IMR-90 (cell line): ENCODE results near the gene KRTAP19-1. TPM values are rescaled to one million over a fixed set of nuclear protein-coding genes. Genes with fewer than 3 reads are reported as not detected.

Experiments used
- ATAC-seq: fragments of 200-7000 bp; cut with Tn5 transposase; 2 replicates; pipeline ENCODE4 v1.9.1; 2020; ENCODE audit warnings: low read depth, mild to moderate bottlenecking, moderate library complexity
- BruUV-seq: library from RNA; stranded (reverse); fragments of 400-500 nt; replicated peaks from 2 replicates; lab custom pipeline; 2021; lab: Mats Ljungman, UMichigan
- CTCF ChIA-PET: fragments of 300-600 bp; formaldehyde crosslinking; extraction: SDS; loops from one replicate; lab custom pipeline; 2021; ENCODE audit warnings: antibody characterized with exemption; lab: Yijun Ruan, JAX
- POLR2A ChIA-PET: fragments of 300-600 bp; sonication (Branson Sonifier 250); formaldehyde crosslinking; loops from one replicate; lab custom pipeline; 2022; ENCODE audit warnings: antibody characterized with exemption; ENCODE audit not compliant: unreplicated experiment; lab: Charles Lee
- DNase-seq: peaks from one replicate; pipeline ENCODE4 v3.0.0; 2013
- H2AFZ ChIP-seq: replicated peaks from 2 replicates; pipeline ENCODE3; 2013; ENCODE audit warnings: low read length, mild to moderate bottlenecking; ENCODE audit not compliant: poor library complexity
- H2AK5ac ChIP-seq: 2 replicates; pipeline ENCODE4 v1.6.1; 2013; ENCODE audit warnings: low read depth, low read length, inconsistent platforms
- H2AK9ac ChIP-seq: replicated peaks from 2 replicates; pipeline ENCODE3; 2013; ENCODE audit warnings: mild to moderate bottlenecking, low read depth, low read length, moderate library complexity; ENCODE audit not compliant: poor library complexity
- H2BK120ac ChIP-seq: 2 replicates; pipeline ENCODE4 v1.6.1; 2013; ENCODE audit warnings: low read depth, low read length, inconsistent platforms
- H2BK15ac ChIP-seq: 3 replicates; pipeline ENCODE4 v1.6.1; 2013; ENCODE audit warnings: low read depth, low read length, inconsistent platforms
- H2BK20ac ChIP-seq: 2 replicates; pipeline ENCODE4 v1.6.1; 2013; ENCODE audit warnings: low read depth, mild to moderate bottlenecking, inconsistent platforms, low read length, moderate library complexity
- H2BK5ac ChIP-seq: 2 replicates; pipeline ENCODE4 v1.6.1; 2013; ENCODE audit warnings: mild to moderate bottlenecking, low read depth, low read length, inconsistent platforms; ENCODE audit not compliant: poor library complexity, severe bottlenecking
- H3K14ac ChIP-seq: replicated peaks from 2 replicates; pipeline ENCODE4 v1.6.1; 2013; ENCODE audit warnings: low read depth, low read length, inconsistent platforms
- H3K18ac ChIP-seq: 2 replicates; pipeline ENCODE4 v1.6.1; 2013; ENCODE audit warnings: low read depth, low read length, control low read depth
- H3K23ac ChIP-seq: 2 replicates; pipeline ENCODE4 v1.6.1; 2013; ENCODE audit warnings: low read depth, low read length, inconsistent platforms
- H3K27ac ChIP-seq: 2 replicates; pipeline ENCODE4 v1.5.1; 2013; ENCODE audit warnings: mild to moderate bottlenecking, control low read depth, low read length; ENCODE audit not compliant: insufficient read depth
- H3K27me3 ChIP-seq: 2 replicates; pipeline ENCODE4 v1.6.1; 2013; ENCODE audit warnings: low read length; ENCODE audit not compliant: control insufficient read depth, insufficient read depth
- H3K36me3 ChIP-seq: 2 replicates; pipeline ENCODE4 v1.6.1; 2013; ENCODE audit warnings: low read length, mixed read lengths; ENCODE audit not compliant: control insufficient read depth, insufficient read depth
- H3K4ac ChIP-seq: 2 replicates; pipeline ENCODE4 v1.6.1; 2013; ENCODE audit warnings: low read depth, low read length, inconsistent platforms
- H3K4me1 ChIP-seq: 2 replicates; pipeline ENCODE4 v1.6.1; 2013; ENCODE audit warnings: low read length, mixed read lengths; ENCODE audit not compliant: control insufficient read depth, insufficient read depth
- H3K4me2 ChIP-seq: 2 replicates; pipeline ENCODE4 v1.6.1; 2013; ENCODE audit warnings: low read depth, mild to moderate bottlenecking, control low read depth, low read length, moderate library complexity
- H3K4me3 ChIP-seq: 2 replicates; pipeline ENCODE4 v1.5.1; 2013; ENCODE audit warnings: low read depth, mild to moderate bottlenecking, control low read depth, low read length, moderate library complexity; ENCODE audit not compliant: insufficient read depth
- H3K56ac ChIP-seq: 2 replicates; pipeline ENCODE4 v1.6.1; 2013; ENCODE audit warnings: low read length, inconsistent platforms; ENCODE audit not compliant: insufficient read depth; ENCODE audit errors: extremely low read depth
- H3K79me1 ChIP-seq, 2 experiments: 2 replicates each; pipeline ENCODE4 v1.6.1; 2013; ENCODE audit warnings: low read length in 2 of 2, inconsistent platforms in 1 of 2, low read depth in 1 of 2
- H3K9ac ChIP-seq: 2 replicates; pipeline ENCODE4 v1.6.1; 2013; ENCODE audit warnings: low read depth, low read length, control low read depth
- H3K9me1 ChIP-seq: 2 replicates; pipeline ENCODE4 v1.6.1; 2013; ENCODE audit warnings: low read length, inconsistent platforms; ENCODE audit not compliant: insufficient read depth
- H3K9me3 ChIP-seq: 2 replicates; pipeline ENCODE4 v1.6.1; 2013; ENCODE audit warnings: low read length; ENCODE audit not compliant: control insufficient read depth, insufficient read depth
- H4K20me1 ChIP-seq: 2 replicates; pipeline ENCODE4 v1.6.1; 2013; ENCODE audit warnings: low read length, inconsistent platforms; ENCODE audit not compliant: insufficient read depth
- H4K5ac ChIP-seq: 2 replicates; pipeline ENCODE4 v1.6.1; 2013; ENCODE audit warnings: mild to moderate bottlenecking, low read depth, low read length, control low read depth
- H4K8ac ChIP-seq, 2 experiments: 2 replicates each; pipeline ENCODE4 v1.6.1; 2013; ENCODE audit warnings: low read depth in 2 of 2, low read length in 2 of 2, control low read depth in 1 of 2, inconsistent platforms in 1 of 2
- H4K91ac ChIP-seq: 2 replicates; pipeline ENCODE4 v1.6.1; 2013; ENCODE audit warnings: low read depth, low read length, inconsistent platforms; ENCODE audit not compliant: insufficient read depth
- BHLHE40 ChIP-seq: fragments of 150-350 bp; IDR thresholded peaks from 2 replicates; pipeline ENCODE4 v1.6.1; 2016; ENCODE audit warnings: mild to moderate bottlenecking, low read depth, low read length
- CEBPB ChIP-seq: IDR thresholded peaks from 2 replicates; pipeline ENCODE4 v1.6.1; 2012; ENCODE audit warnings: low read depth, low read length, improper control_type of control experiment
- CHD1 ChIP-seq: IDR thresholded peaks from 2 replicates; pipeline ENCODE4 v1.6.1; 2012; ENCODE audit warnings: low read depth, low read length, improper control_type of control experiment
- CTCF ChIP-seq: conservative IDR thresholded peaks from 2 replicates; pipeline ENCODE4 v1.5.1; 2012; ENCODE audit warnings: mild to moderate bottlenecking, low read depth, low read length, improper control_type of control experiment
- ELK1 ChIP-seq: fragments of 150-350 bp; IDR thresholded peaks from 2 replicates; pipeline ENCODE4 v1.6.1; 2016; ENCODE audit warnings: low read depth, mild to moderate bottlenecking, low read length, moderate library complexity, borderline replicate concordance
- FOS ChIP-seq: fragments of 150-350 bp; IDR thresholded peaks from 2 replicates; pipeline ENCODE4 v1.6.1; 2016; ENCODE audit warnings: low read depth, low read length
- MAFK ChIP-seq: IDR thresholded peaks from 2 replicates; pipeline ENCODE4 v1.6.1; 2012; ENCODE audit warnings: low read depth, low read length, improper control_type of control experiment
- MAZ ChIP-seq: IDR thresholded peaks from 2 replicates; pipeline ENCODE4 v1.6.1; 2012; ENCODE audit warnings: low read depth, mild to moderate bottlenecking, low read length, improper control_type of control experiment, moderate library complexity, borderline replicate concordance
- MXI1 ChIP-seq: IDR thresholded peaks from 2 replicates; pipeline ENCODE4 v1.6.1; 2012; ENCODE audit warnings: low read depth, mild to moderate bottlenecking, low read length, moderate library complexity, borderline replicate concordance
- NFE2L2 ChIP-seq: fragments of 150-350 bp; IDR thresholded peaks from 2 replicates; pipeline ENCODE4 v1.6.1; 2016; ENCODE audit warnings: low read depth, mild to moderate bottlenecking, low read length
- POLR2A ChIP-seq: IDR thresholded peaks from 2 replicates; pipeline ENCODE4 v1.6.1; 2012; ENCODE audit warnings: mild to moderate bottlenecking, low read depth, low read length
- RAD21 ChIP-seq: IDR thresholded peaks from 2 replicates; pipeline ENCODE4 v1.6.1; 2012; ENCODE audit warnings: low read length, improper control_type of control experiment
- RCOR1 ChIP-seq: IDR thresholded peaks from 2 replicates; pipeline ENCODE4 v1.6.1; 2012; ENCODE audit warnings: mild to moderate bottlenecking, low read length, improper control_type of control experiment; ENCODE audit not compliant: insufficient replicate concordance
- RFX5 ChIP-seq: IDR thresholded peaks from 2 replicates; pipeline ENCODE4 v1.8.0; 2012; ENCODE audit warnings: low read depth, mild to moderate bottlenecking, low read length, moderate library complexity
- SMC3 ChIP-seq: fragments of 150-350 bp; IDR thresholded peaks from 2 replicates; pipeline ENCODE4 v1.6.1; 2016; ENCODE audit warnings: low read depth, mild to moderate bottlenecking, antibody characterized with exemption, low read length, moderate library complexity
- USF2 ChIP-seq: fragments of 150-350 bp; IDR thresholded peaks from 2 replicates; pipeline ENCODE4 v1.6.1; 2017; ENCODE audit warnings: mild to moderate bottlenecking, antibody characterized with exemption, low read length, low read depth
- WGBS, 2 experiments: methylation state at CpG; one replicate each; pipeline versions ENCODE4 v1.1.5 to v1.1.7; 2013; ENCODE audit warnings: missing lambda C conversion rate in 2 of 2; ENCODE audit not compliant: insufficient read length in 1 of 2; ENCODE audit errors: extremely low coverage in 2 of 2; 5-methylcytosine and 5-hydroxymethylcytosine counted together
- dilution Hi-C: fragments of 300-500 bp; cut with HindIII; formaldehyde crosslinking; loops from one replicate; pipeline ENCODE4 v1.14.3; 2018; ENCODE audit warnings: low sequenced_read_pairs; ENCODE audit not compliant: unreplicated experiment
- in situ Hi-C: fragments of 300-500 bp; cut with MboI; formaldehyde crosslinking; loops from 3 replicates; pipeline ENCODE4 v1.14.3; 2019; ENCODE audit warnings: low sequenced_read_pairs, inconsistent platforms, mixed read lengths
- intact Hi-C: fragments of 100-400 bp; cut with micrococcal nuclease; formaldehyde crosslinking; loops from 2 replicates; pipeline ENCODE4 v1.10.0; 2022
- polyA plus RNA-seq, 3 experiments: library from polyadenylated mRNA; depleted of rRNA; stranded (reverse); fragments of >200 nt; gene quantifications; 2 replicates each; pipeline ENCODE4 v1.2.3, GENCODE V29; 2012; ENCODE audit warnings: low replicate concordance in 1 of 3
- total RNA-seq: library from RNA; depleted of rRNA; stranded (reverse); fragments of >200 nt; gene quantifications from 2 replicates; pipeline ENCODE4 v1.2.3, GENCODE V29; 2012

The KRTAP19-1 gene
- total and polyA plus RNA-seq, 2 of the 4 experiments (the other 2 are of a cell fraction) = not detected

GRCh38 chr21:30487336-30487735 is 7.2 kb upstream of the KRTAP19-1 start, which contains the start of gene KRTAP19-2:
KRTAP19-2 (minus strand) TSS chr21:30487436; CDS start chr21:30487348, 88 bp downstream.
- dilution Hi-C loops (no loop called here), in situ Hi-C loops (no loop called here), intact Hi-C loops (no loop called here)
- Histone ChIP-seq H3K79me1 (no peaks in the 10 kb centered on the region), H3K4me2 (no peak within 1 kb of the TSS), H3K56ac (no peak within 1 kb of the TSS), H4K20me1 (no peaks in the 10 kb centered on the region), H2BK5ac (no peak within 1 kb of the TSS), H3K27me3 (no peaks in the 10 kb centered on the region), H3K4me1 (no peaks in the 10 kb centered on the region), H3K18ac (no peak within 1 kb of the TSS), H2AK9ac (no peak within 1 kb of the TSS), H4K91ac (no peak within 1 kb of the TSS), H2BK120ac (no peak within 1 kb of the TSS), H3K14ac (no peak within 1 kb of the TSS), H3K9ac (no peak within 1 kb of the TSS), H2AK5ac (no peak within 1 kb of the TSS), H3K23ac (no peak within 1 kb of the TSS), H3K4ac (no peak within 1 kb of the TSS), H2AFZ (no peak within 1 kb of the TSS), H3K9me1 (no peaks in the 10 kb centered on the region), H4K8ac (no peak within 1 kb of the TSS), H3K4me3 (no peak within 1 kb of the TSS), H3K9me3 (peaks cover 22% of the 10 kb centered on the region), H3K27ac (no peak within 1 kb of the TSS), H2BK20ac (no peak within 1 kb of the TSS), H3K36me3 (no peaks in the 10 kb centered on the region), H2BK15ac (no peak within 1 kb of the TSS), H4K5ac (no peak within 1 kb of the TSS)
- DNase-seq = no peak
- TF ChIP-seq CTCF = no peak
- TF ChIP-seq ELK1 = no peak
- TF ChIP-seq MAZ = no peak
- no peak for TF ChIP-seq CEBPB
- no peak for TF ChIP-seq SMC3
- no peak for TF ChIP-seq RAD21
- TF ChIP-seq RFX5 = no peak
- no peak for TF ChIP-seq NFE2L2
- no peak for TF ChIP-seq CHD1
- TF ChIP-seq POLR2A = no peak
- TF ChIP-seq MAFK = no peak
- no peak for TF ChIP-seq MXI1
- no peak for TF ChIP-seq RCOR1
- TF ChIP-seq BHLHE40 = no peak
- TF ChIP-seq USF2 = no peak
- no peak for TF ChIP-seq FOS
- no peak for ATAC-seq
- ChIA-PET POLR2A (no interaction called here), CTCF (no interaction called here)
- no CpG with 5 or more reads among the region's 2 CpGs for WGBS, 2 experiments
- BruUV-seq = no TSS peak
